HG02571 (cell line): Measurements from ENCODE around the gene LRRC66.

ENCODE experiments used
- ATAC-seq: cut with Tn5 transposase; IDR thresholded peaks from one replicate; pipeline ENCODE4 v1.9.1; 2021; ENCODE audit warnings: mild to moderate bottlenecking, moderate library complexity; ENCODE audit not compliant: unreplicated experiment

LRRC66 gene, protein sequence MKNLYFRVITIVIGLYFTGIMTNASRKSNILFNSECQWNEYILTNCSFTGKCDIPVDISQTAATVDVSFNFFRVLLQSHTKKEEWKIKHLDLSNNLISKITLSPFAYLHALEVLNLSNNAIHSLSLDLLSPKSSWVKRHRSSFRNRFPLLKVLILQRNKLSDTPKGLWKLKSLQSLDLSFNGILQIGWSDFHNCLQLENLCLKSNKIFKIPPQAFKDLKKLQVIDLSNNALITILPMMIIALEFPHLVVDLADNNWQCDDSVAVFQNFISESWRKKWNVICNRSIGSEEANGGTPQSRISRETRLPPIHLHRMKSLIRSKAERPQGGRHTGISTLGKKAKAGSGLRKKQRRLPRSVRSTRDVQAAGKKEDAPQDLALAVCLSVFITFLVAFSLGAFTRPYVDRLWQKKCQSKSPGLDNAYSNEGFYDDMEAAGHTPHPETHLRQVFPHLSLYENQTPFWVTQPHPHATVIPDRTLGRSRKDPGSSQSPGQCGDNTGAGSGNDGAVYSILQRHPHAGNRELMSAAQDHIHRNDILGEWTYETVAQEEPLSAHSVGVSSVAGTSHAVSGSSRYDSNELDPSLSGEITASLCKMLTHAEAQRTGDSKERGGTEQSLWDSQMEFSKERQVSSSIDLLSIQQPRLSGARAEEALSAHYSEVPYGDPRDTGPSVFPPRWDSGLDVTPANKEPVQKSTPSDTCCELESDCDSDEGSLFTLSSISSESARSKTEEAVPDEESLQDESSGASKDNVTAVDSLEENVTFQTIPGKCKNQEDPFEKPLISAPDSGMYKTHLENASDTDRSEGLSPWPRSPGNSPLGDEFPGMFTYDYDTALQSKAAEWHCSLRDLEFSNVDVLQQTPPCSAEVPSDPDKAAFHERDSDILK

DNA sequence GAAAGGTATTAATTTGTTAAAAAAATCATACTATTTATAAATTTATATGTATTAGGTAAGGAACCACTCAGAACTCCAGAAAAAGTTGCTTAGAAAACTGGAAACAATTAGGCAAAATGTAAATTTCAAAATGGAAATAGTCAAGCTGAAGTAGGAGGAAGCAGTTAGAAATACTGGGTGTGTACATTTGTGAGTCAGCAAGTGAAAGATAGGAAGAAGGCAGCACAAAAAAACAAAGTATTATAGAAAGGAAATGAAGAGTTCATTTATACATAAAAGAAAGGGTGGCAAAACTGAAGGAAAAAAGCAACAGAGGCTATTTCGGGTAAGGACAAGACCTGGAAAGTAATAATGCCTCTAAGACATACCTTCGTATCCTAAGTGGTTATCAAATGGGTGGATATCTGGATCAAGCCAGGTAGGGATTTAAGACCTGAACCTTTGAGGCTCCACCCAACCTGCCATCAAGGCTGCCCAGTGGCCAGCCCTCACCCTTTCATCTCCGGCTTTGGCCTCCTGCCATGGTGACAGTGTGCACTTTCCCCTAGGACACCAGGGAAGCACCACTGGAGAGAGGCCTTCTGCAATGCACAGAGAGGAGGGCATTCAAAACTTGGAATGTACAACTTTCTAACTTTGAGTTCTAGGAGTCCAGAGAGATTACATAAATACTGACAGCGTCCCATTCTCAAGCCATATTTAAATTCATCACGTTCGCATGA, at the start of gene LRRC66:
Gene LRRC66, minus strand, starts transcription at position 428 of the 722 bp plus-strand sequence. CDS start 2,750 bp downstream, outside the sequence.
- ATAC-seq: no peak

DNA sequence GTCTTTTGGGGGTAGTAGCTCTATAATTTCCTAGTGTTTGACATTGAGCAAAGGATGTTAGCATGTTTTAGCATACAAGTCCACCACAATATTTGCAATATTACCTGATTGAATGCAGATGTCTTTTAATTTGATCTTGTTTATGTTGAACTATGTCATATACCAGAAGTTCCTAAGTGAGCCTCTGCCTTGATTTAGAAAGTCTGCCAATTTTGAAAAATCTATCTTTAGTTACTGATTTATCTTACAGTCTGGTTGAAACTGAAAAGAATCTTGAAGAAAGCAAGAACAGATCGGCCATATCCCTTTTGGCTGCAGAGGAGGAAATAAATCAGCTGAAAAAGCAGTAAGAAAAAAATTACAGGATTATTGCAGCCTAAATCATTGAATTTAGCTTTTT, 49.4 kb upstream of the LRRC66 start:
- no peak for ATAC-seq

DNA sequence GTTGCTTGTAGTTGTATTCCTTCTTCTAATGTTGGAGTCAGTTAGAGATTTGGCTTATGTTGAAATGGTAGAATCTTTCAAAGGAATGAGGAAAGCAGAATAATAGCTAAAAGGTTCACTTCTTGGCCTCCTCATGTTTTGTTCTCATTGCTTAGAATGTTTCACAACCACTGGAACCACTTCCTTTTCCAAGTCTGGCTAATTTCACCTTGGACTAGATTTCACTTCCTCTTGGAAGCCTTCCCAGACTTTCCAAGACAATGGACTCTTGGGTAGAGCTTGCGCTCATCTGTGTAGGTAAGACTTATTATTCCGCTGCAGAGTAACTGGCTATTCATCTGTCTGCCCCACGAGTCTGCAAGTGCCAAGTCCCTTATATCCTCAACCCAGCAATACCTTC, 39.2 kb upstream of the LRRC66 start:
- ATAC-seq: no peak

DNA sequence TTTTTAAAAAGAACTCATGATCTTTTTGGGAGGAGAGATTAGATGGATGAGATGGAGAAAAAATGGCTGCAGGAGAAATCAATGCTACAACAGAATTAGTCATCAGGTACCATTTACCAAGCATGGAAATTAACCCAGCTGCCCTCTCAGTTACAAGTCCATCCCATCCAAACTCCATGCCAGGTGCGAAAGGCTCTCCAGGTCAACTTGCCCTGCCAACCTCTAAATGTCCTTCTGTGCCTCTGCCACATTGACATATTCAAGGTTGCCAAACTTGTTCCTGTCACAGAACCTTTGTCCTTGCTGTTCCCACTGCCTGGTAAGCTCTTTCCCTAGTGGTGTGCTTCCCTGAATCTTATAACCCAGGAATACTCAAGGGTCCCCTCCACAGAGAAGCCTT, 38.1 kb upstream of the LRRC66 start:
- no peak for ATAC-seq

DNA sequence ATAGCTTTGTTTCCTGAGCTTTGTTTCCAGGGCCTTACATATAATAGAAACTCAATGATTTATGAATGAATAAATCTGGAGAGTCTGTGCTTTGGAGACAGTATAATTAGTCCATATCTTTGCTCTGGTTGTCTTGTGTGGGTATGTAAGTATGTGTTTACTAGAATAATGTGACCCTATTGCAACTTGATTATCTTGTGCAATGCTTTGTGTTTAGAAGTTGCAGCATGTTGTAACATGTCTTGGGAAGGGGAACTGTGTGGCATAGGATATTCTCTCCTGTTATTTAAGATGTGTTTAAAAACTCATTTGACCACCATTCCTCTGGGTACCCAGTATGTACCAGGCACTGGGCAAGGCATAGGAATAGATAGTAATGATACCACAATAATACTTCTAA, 37.0 kb upstream of the LRRC66 start:
- no peak for ATAC-seq

DNA sequence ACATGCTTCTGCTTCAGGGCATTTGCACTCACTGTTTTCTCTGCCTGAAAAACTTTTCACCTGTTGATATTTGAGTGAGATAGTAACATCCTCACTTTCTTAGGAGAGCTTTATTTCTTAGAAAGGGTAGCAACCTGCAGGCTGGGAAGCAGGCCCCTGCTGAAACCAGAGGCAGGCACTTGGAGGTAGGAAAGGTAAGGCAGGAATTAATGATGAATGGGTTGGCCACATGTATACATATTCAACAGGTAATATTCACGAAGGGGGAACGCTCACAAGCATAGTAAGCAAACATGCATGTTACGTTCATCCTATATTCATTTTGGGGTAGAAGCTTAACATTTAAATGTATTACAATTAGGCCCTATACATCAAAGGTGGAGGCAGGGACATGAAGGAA, 34.1 kb upstream of the LRRC66 start:
- ATAC-seq: no peak

DNA sequence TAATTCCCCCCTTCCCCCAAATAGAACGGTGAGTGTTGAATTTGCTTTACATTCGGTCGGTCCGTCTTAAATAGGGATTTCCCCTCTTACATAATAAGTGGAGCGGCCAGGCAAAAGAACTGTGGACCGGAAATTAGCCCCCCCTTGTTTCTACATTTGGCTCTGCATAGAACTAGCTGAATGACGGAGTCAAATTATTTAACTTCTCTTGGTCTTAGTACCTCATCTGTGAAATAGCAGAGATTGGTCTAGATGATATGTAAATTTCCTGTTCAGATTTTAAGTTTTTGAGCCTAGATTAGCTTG, 32.3 kb upstream of the LRRC66 start:
- ATAC-seq: peak; percentile 50

DNA sequence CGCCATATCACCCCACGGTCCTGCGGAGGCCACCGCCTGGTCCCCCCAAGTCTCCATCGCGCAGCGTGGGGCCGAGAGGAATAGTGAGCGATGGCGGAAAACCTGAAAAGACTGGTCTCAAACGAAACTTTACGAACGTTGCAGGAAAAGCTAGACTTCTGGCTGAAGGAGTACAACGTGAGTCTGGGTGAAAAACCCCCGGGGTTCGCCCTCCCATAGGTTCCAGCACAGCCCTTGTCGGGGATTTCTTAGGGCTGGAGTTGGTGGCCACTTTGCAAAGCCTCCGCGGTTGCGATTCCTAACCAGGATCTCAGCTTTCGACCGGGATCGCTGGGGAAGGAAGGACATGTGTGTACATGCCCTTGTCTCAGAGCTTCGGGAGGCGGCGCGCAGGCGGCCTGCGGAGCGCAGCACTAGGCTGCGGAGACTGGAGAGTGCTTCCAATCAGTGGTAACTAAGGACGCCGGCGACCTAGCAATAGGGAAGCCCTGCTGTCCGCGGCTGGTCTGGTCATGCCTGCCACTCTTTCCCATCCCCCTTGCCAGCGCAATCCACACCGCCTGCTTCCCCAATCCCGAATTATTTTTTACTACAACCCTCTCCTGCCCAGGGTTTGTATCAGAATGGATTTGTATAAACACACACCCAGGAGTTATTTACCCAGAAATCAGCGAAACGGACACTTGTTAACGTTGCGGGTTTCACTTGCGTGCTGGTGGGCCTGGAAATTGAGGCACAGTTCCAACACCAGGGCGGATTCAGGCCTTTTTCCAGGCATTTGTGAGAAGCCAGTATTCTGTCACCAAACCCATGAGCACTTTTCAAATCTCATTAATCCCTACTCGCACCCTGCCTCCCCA, 31.7 kb upstream of the LRRC66 start:
- ATAC-seq: peak; percentile 50

DNA sequence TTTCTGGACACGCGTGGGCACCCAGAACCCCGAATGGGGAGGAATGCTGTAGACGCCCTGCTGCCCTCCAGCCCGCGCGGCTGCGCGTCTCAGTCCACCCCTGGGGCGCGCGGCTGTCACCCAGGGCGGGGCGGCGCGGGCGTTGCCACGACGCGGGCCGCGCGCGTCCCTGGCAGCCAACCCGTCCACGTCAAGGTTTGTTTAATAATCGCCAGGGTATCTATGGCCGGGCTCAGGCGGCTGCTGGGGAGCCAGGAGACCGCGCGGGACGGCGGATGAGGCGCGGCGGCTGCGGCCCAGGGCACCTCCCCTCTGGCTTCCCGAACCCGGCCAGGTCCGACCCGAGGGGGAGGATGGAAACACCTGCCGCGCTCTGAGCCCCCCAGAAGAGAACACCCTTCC, 31.1 kb upstream of the LRRC66 start, which contains the start of gene SPATA18:
Gene SPATA18, plus strand, starts transcription at position 92 of the 402 bp plus-strand sequence. CDS start 401 bp downstream, outside the sequence.
- peak; percentile 48 for ATAC-seq

DNA sequence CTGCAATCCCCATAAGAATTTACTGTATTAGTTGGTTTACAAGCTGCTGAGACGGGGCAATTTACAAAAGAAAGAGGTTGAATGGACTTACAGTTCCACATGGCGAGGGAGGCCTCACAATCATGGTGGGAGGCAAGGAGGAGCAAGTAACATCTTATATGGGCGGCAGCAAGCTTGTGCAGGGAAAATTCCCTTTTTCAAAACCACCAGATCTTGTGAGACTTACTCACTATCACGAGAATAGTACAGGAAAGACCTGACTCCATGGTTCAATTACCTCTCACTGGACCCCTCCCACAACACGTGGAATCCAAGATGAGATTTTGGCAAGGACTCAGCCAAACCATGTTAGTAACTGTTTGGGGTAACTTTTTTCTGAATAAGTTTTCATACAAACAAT, 29.1 kb upstream of the LRRC66 start:
- ATAC-seq: no peak

DNA sequence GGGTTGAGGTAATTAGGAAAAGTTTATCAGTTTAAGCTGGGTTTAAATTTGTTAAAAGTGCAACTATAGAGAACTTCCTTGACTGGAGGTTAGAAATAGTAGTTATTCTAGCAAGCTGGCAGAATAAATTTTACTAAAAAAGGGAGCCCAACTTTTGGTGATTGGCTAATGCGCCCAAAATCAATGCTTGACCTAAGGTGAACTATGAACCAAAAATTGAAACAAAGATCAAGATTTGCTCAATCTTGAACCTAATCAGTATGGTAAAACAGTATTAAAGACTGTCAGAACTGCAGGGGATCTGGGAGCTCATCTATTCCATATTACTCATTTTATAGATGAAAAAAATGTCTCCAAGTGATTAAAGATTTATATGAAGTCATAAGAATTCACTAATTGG, 24.9 kb upstream of the LRRC66 start:
- no peak for ATAC-seq

DNA sequence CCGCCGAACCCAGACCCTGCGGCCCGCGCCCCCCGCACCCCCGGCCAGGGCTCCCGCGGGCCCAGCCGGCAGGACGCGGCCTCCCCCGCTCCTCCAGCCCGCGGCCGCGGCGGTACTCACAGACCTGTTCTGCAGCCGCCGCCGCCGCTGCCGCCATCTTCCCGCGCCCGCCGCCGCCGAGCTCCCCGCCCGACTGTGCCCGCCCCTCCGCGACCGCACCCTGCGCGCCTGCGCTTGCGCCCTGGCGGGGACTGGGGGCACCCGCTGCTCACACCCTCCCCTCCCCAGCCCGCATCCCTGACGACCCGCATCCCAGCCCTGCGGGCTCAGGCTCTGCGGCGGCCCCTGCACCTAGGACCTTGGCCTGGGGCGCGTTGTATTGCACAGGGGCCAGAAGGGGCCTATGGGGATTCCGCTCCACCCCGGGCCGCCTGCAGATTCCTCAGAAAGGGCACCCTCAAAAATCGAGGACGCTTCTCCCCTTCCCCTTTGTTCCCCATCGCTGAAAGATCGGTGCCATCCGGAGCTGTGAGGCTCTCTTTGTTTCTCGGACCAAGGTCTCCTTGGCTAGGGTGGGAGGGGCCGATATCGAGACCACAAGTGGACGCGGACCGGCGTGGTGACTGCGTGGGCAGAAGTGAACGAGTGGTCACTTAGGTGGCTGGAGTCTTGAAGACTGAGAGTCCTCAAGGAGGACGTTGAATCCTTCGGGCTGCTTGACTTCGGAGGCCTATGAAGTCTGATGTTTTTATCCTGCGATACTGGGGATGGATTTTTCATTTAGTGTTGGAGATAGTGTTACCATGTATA, 18.1 kb upstream of the LRRC66 start, which contains the start of gene SGCB:
Gene SGCB, minus strand, starts transcription at position 197 of the 810 bp plus-strand sequence. Its CDS starts 40 bp downstream, at position 157.
- ATAC-seq: peak; percentile 95

DNA sequence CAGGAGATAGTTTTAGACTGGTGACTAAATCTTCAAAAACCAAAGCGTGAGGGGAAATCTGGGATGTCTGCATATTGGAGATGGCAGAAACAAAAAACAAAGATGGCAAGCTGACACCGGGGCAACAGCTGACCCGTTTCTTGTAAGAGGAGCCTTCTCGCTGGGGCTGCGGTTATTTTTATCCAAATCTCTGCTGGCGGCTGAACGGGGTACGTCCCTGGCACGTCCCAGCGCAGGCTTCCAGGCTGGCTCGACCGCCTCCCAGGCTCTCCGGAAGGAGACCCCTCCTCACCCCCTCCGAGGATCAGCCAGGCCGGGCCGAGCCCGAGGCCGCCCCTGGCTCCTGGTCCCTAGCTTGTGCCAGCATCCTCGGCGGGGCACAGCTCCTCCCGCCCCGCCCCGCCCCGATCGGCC, 17.5 kb upstream of the LRRC66 start:
- ATAC-seq: peak; percentile 60

DNA sequence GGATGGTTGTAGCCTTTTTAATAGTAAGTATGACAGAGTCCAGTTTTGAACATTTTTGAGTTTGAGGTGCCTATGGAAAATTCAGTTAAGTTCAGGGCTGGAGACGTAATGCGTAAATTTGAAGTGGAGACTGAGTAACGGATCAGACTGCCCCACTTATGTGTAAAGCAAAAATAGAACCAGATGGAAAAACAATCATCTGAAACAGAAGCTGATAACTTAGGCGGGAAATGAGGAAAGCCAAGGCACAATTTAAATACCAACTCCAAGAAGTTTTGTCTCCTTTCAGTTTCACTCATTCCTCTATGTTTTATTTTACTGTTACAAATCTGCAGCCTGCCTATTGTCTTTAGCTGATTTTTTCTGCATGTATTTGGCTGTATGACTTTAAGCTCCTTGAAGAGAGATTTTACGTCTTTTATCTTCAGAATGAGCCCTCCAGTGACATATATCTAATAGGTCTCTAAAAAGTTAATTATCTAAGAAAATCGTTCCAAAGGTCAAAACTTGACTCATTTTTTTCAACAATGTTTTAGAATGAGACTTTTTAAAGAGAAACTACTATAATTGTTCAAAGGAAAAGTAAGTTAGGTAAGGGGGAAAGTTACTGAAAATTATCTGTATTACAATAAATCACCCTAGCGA, 16.8 kb upstream of the LRRC66 start:
- no peak for ATAC-seq

DNA sequence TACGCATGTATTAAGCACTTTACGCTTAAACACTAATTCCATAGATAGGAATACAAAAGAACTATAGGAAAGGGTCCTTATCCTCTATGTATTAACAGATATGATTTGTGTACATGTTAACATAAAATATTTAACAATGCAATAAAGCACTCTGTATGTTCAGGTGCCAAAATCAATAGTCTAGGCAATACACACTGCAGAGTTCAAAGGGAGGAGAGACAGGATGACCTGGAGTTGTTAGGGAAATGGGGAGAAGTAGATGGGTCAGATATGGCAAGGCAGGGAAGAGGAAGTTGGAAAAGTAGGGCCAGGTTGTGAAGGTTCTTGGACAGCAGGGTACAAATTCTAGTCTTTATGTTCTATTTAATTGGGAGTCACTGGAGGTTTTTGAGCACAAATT, 15.0 kb upstream of the LRRC66 start:
- ATAC-seq: no peak

DNA sequence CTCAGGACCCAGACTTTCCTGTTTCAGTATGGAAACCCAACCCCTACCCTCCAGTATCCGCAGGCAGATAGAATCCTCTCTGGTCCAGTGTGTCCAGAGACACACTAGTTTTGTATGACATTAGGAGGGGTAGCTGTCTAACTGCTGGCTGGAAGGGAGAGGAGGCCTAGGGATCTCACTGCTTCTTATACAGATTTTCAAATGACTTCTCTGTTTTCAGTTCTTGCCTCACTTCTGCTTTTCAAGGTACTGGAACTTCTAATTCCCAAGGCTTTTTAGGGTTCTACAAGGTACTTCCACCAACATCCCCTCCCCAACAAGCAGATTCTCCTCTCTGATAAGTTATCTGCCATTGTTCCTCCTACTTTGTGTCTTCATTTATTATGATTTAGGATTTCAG, 11.8 kb upstream of the LRRC66 start:
- no peak for ATAC-seq

DNA sequence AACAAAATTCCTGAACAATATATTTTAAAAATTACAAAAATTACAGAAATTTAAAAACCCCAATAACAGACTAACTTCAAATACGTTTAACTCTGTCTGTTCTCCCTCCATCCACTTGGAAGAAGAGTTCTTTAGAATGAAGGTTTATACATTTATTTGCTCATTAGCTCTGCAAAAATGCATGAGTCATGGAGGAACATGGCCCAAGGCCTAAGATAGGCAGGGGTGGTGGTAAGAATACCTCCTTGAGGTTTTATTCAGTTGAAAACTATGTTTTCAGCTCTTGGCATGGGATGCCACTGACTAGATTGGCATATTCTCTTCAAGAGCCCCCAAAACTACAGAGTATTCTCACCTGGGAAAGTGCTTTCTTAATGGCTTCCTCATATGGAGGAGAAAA, 8.8 kb upstream of the LRRC66 start:
- ATAC-seq: no peak

DNA sequence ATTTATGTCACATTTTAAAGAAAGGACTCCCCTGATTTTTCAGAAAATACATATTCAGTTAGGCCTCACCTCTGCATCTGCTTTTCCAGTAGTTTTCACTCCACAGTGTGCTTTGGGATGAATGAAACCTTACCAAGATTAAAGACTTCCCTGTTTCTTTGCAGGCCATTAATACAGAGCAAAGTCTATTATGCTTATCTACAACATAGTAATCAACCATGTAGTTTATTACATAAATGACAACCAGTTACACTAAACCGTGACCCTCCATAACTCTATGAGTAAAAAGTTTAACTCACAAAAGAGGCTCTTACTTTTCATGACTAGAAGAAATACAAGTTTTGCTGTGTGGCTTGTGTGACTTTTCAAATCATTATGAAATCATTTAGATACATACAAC, 2.3 kb downstream of the LRRC66 start:
- no peak for ATAC-seq

DNA sequence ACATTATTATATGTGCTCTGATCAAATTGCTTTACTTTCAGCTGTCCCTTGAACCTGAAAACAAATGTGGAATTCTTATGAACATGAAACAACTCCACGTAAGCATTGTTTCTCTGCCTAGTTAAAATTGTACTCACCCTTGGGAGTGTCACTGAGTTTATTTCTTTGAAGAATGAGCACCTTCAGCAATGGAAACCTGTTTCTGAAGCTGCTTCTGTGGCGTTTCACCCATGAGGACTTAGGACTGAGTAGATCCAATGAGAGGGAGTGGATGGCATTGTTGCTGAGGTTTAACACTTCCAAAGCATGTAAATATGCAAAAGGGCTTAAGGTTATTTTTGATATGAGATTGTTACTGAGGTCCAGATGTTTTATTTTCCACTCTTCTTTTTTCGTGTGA, 3.2 kb downstream of the LRRC66 start:
- no peak for ATAC-seq
